Suprapubic skin (tissue), 4 donors: Measurements from ENCODE around the gene MDFI. TPM values are rescaled to one million over a fixed set of nuclear protein-coding genes. Genes with fewer than 3 reads are reported as not detected.

Experiments used
- DNase-seq, 2 donors: peaks; one replicate each; pipeline ENCODE4 v3.0.0-alpha.2; 2019; ENCODE audit warnings: low spot score in 2 of 2
- H3K27ac ChIP-seq: fragments of 200-600 bp; sonication (generic); one replicate; pipeline ENCODE4 v1.5.1; 2019
- H3K27me3 ChIP-seq: fragments of 200-600 bp; sonication (generic); one replicate; pipeline ENCODE4 v1.5.1; 2019
- H3K36me3 ChIP-seq: fragments of 200-600 bp; sonication (generic); one replicate; pipeline ENCODE4 v1.5.1; 2019
- H3K4me1 ChIP-seq: fragments of 200-600 bp; sonication (generic); one replicate; pipeline ENCODE4 v1.5.1; 2019
- H3K4me3 ChIP-seq: fragments of 200-600 bp; sonication (generic); one replicate; pipeline ENCODE4 v1.5.1; 2019; ENCODE audit warnings: mild to moderate bottlenecking
- H3K9me3 ChIP-seq: fragments of 200-600 bp; sonication (generic); one replicate; pipeline ENCODE4 v1.5.1; 2019
- CTCF ChIP-seq, 2 donors: fragments of 200-600 bp in 1 of 2; fragments of 450-650 bp in 1 of 2; sonication (generic) in 1 of 2; IDR thresholded peaks; one replicate each; pipeline ENCODE4 v1.5.1; 2016 to 2019; ENCODE audit warnings: antibody characterized with exemption in 2 of 2, mild to moderate bottlenecking in 1 of 2, moderate library complexity in 1 of 2
- EP300 ChIP-seq: sonication (generic); formaldehyde crosslinking; IDR thresholded peaks from one replicate; pipeline ENCODE4 v1.6.1; 2017; ENCODE audit warnings: antibody characterized with exemption
- POLR2A ChIP-seq, 2 donors: fragments of 450-650 bp; IDR thresholded peaks; one replicate each; pipeline ENCODE4 v1.6.1; 2017; ENCODE audit warnings: antibody characterized with exemption in 2 of 2, mild to moderate bottlenecking in 2 of 2, moderate library complexity in 2 of 2
- POLR2AphosphoS5 ChIP-seq, 3 donors: sonication (generic); formaldehyde crosslinking; IDR thresholded peaks; one replicate each; pipeline ENCODE4 v1.6.1; 2017; ENCODE audit warnings: antibody characterized with exemption in 3 of 3
- WGBS: methylation state at CpG from one replicate; pipeline ENCODE4 v1.1.5; 2018; 5-methylcytosine and 5-hydroxymethylcytosine counted together
- total RNA-seq, 4 donors: library from RNA; depleted of rRNA; stranded (reverse); fragments of >200 nt; gene quantifications; one replicate each; pipeline ENCODE4 v1.1.0, GENCODE V29; 2016

The MDFI gene
- total RNA-seq, 4 donors from 2014 or later = 21.7 to 51.8 (median 31.4) TPM

DNA sequence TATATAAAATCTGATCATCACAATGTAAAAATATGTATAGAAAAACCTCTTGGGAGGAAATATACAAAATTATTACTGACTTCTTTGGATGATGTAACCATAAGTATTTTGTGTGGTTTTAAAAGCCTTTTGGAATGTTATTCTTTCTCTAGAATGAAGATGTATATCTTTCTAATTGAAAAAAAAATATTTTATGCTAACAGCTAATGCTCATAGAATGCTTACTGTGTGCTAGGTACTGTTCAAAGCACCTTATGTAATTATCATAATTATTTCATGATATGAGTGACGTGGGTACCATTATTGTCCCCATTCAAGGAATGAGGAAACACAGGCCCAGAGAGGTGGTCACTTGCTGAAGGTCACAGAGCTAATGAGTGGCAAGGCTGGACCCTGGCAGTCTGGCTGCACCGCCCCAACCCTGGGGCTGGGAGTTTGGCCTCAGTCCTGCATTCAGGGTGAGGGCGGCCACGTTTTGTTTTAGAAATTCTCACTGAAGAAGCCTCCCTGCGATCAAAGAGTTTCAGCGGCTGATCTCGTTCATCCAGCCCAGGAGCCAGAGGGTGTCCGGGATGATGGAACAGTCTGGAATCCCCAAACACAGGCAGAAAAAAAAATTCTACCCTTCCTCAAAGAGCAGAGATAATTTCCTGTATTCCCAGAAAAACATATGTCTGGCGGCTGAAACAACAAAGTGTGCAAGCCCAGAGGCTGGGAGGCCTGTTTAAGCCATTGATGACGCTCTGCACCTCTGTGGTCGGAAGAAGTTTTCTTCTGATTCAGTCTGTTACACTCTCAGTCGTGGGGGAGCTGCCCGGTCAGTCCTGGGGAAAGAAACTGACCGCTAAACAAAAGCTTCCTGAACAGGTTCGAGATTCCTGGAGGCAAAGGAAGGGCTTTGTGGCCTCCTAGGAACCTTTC, 59.9 kb downstream of the MDFI start:
- TF ChIP-seq POLR2AphosphoS5 (IDR thresholded peaks at IDR 0.05) (no peak), EP300 (no peak), POLR2A (IDR thresholded peaks at IDR 0.05) (no peak), CTCF (IDR thresholded peaks at IDR 0.05) (no peak)
- no peaks in the 10 kb centered on the region for H3K9me3 ChIP-seq
- H3K27ac ChIP-seq = no peak overlapping the region
- H3K36me3 ChIP-seq = peaks cover 5% of the 10 kb centered on the region
- no peaks in the 10 kb centered on the region for H3K27me3 ChIP-seq
- DNase-seq = no peak
- WGBS = 72% methylated on average over 14 of the region's 15 CpGs
- H3K4me1 ChIP-seq = peaks cover 20% of the 10 kb centered on the region
- no peak overlapping the region for H3K4me3 ChIP-seq

DNA sequence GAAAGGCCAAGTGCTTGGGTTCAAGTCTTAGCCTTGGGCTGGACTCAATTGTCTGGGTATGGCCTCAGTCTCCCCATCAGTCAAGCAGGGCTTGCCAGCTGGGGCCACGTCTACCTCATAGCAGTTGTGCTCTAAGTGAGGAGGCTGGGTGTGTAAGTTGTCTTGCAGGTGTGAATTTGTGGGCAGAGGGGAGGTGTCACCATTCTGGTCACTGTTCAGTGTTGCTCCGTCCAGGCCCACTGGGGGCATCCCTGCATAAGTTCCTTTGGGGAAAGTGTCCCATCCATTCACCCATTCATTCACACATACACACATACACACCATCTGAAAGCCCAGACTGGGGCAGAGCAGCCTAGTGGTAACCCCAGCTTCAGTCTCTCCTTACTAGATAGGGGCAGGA, 60.8 kb downstream of the MDFI start:
- Histone ChIP-seq H3K9me3 (no peaks in the 10 kb centered on the region), H3K27ac (no peak overlapping the region), H3K36me3 (peaks cover 5% of the 10 kb centered on the region), H3K4me3 (no peak overlapping the region), H3K27me3 (no peaks in the 10 kb centered on the region), H3K4me1 (peaks cover 13% of the 10 kb centered on the region)
- 85% methylated on average over 1 of the region's 2 CpGs for WGBS
- DNase-seq = no peak
- no peak for TF ChIP-seq EP300
- TF ChIP-seq POLR2A (IDR thresholded peaks at IDR 0.05) = no peak
- no peak for TF ChIP-seq POLR2AphosphoS5 (IDR thresholded peaks at IDR 0.05)
- no peak for TF ChIP-seq CTCF (IDR thresholded peaks at IDR 0.05)

DNA sequence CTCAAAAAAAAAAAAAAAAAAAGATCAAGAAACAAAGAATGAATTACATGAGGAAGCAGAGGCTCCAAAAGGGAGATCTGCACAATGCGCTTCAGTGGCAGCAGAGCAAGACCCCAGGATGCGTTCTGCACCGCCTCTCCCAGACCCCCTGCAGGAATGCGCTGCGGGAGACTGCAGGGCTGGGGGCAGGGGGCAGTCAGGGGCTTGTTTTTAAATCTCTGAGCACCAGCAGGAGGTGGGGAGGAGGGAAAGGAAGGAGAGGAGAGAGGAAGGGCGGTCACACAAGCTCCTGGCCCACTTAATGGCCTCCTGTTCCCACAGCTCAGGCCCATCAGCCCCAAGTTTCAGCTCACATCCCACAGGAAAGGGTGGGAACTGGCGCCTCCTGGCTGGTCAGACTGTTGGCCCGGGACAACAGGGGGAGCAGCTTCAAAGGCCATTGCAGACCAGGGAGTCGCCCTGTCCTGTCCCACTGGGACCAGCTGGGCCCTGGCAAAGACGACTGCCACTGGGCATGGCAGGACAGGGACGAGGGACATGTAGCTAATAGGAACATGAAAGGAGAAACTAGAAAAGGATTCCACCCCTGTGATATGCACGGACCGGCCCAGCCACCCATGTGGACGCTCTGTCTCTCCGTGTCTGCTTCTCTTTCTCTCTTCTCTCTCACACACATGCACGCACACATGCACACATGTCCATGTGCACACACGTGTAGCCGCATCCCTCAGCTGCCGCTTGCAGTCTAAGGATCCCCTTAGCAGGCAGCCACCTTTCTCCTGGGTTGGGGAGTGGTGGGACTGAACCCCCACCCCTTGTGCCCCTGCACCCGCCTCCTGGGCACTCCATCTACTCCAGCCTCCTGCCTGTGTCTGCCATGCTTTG, 62.4 kb downstream of the MDFI start:
- TF ChIP-seq CTCF (IDR thresholded peaks at IDR 0.05) (no peak), POLR2A (IDR thresholded peaks at IDR 0.05) (no peak), POLR2AphosphoS5 (IDR thresholded peaks at IDR 0.05) (no peak), EP300 (no peak)
- H3K27me3 ChIP-seq = no peaks in the 10 kb centered on the region
- H3K36me3 ChIP-seq = peaks cover 5% of the 10 kb centered on the region
- no peaks in the 10 kb centered on the region for H3K9me3 ChIP-seq
- no peak overlapping the region for H3K4me3 ChIP-seq
- H3K27ac ChIP-seq = no peak overlapping the region
- peaks cover 22% of the 10 kb centered on the region for H3K4me1 ChIP-seq
- no peak for DNase-seq
- 83% methylated on average over 20 of the region's 20 CpGs for WGBS

DNA sequence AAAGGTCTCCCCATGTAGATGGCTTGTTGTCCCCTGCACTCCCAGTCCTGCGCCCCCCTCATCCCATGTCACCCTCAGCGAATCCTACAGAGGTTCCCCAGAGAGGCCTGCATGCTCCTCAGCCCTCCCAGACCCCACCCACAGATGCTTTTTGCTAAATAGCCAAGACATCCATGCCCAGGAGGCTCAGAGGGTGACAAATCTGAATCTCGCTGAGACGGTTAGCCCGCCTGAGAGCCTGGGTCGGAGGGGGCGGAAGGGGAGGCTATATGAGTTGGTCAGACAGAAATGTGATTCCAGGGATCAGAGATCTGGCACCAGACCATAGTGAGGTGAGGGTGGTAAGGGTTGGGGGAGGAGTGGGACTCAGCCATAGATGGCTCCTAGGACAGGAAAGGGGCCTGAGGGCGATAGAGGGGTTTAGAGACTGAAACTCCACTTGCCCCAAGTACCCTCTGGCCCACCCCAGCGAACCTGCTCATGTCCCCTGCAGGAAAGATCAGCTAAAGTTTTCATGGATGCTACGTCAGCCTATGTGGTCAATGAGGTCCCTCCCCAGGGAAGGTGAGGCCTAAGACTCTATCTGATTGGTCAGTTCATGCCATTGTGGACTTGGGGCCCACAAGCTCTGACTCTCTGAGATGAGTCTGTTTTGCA, 63.9 kb downstream of the MDFI start:
- WGBS = 88% methylated on average over 10 of the region's 10 CpGs
- H3K27me3 ChIP-seq = no peaks in the 10 kb centered on the region
- no peak for DNase-seq
- TF ChIP-seq POLR2AphosphoS5 (IDR thresholded peaks at IDR 0.05) = no peak
- no peak for TF ChIP-seq CTCF (IDR thresholded peaks at IDR 0.05)
- no peak for TF ChIP-seq EP300
- no peak for TF ChIP-seq POLR2A (IDR thresholded peaks at IDR 0.05)
- H3K9me3 ChIP-seq = no peaks in the 10 kb centered on the region
- H3K27ac ChIP-seq = no peak overlapping the region
- H3K4me3 ChIP-seq = no peak overlapping the region
- peaks cover 37% of the 10 kb centered on the region for H3K4me1 ChIP-seq
- H3K36me3 ChIP-seq = peaks cover 5% of the 10 kb centered on the region
